Measurements from ENCODE around the gene AMN.
A peak's percentile ranks its signal among the peaks of the same experiment; 100 is the strongest.

Gene AMN

GRCh38 chr14:102911991-102912761, 10.3 kb upstream of the AMN start:
- Mint-ChIP-seq H3K4me1 (ENCODE audit: low read depth in 2 of 2) (no peaks in the 10 kb centered on the region), H3K9me3 (no peaks in the 10 kb centered on the region), H3K4me3 (no peak overlapping the region), H3K27me3 (no peaks in the 10 kb centered on the region), H3K36me3 (ENCODE audit: insufficient read depth) (peaks cover 10% of the 10 kb centered on the region), H3K27ac (no peak overlapping the region)
- DNase-seq: no peak
- ATAC-seq (replicated peaks): no peak

- H3K27ac Mint-ChIP-seq: peak overlapping the region; percentile 26 to 52
- H3K9me3 Mint-ChIP-seq: no peaks in the 10 kb centered on the region
- peaks cover 7% of the 10 kb centered on the region for H3K36me3 Mint-ChIP-seq (ENCODE audit: insufficient read depth)
- H3K27me3 Mint-ChIP-seq: no peaks in the 10 kb centered on the region
- no peak overlapping the region for H3K4me3 Mint-ChIP-seq
- H3K4me1 Mint-ChIP-seq (ENCODE audit: low read depth in 2 of 2): no peaks in the 10 kb centered on the region
- ATAC-seq (replicated peaks) (no peak), DNase-seq (no peak)
These were observed 8.9 kb upstream of the AMN start for GRCh38 chr14:102913341-102914211.

- no peak overlapping the region for H3K4me3 Mint-ChIP-seq
- H3K36me3 Mint-ChIP-seq (ENCODE audit: insufficient read depth): peaks cover 7% of the 10 kb centered on the region
- no peaks in the 10 kb centered on the region for H3K4me1 Mint-ChIP-seq (ENCODE audit: low read depth in 2 of 2)
- no peaks in the 10 kb centered on the region for H3K9me3 Mint-ChIP-seq
- DNase-seq: no peak
- no peak overlapping the region for H3K27ac Mint-ChIP-seq
- H3K27me3 Mint-ChIP-seq: no peaks in the 10 kb centered on the region
- no peak for ATAC-seq (replicated peaks)
These were observed 7.8 kb upstream of the AMN start for GRCh38 chr14:102914474-102915291.

- no peak overlapping the region for H3K4me3 Mint-ChIP-seq
- ATAC-seq (replicated peaks): no peak
- H3K27ac Mint-ChIP-seq: no peak overlapping the region
These were observed 7.0 kb upstream of the AMN start for GRCh38 chr14:102915292-102916110.

GRCh38 chr14:102916347-102917055, 6.0 kb upstream of the AMN start:
- no peaks in the 10 kb centered on the region for H3K36me3 Mint-ChIP-seq (ENCODE audit: insufficient read depth)
- H3K9me3 Mint-ChIP-seq: no peaks in the 10 kb centered on the region
- no peaks in the 10 kb centered on the region for H3K4me1 Mint-ChIP-seq (ENCODE audit: low read depth in 2 of 2)
- ATAC-seq (replicated peaks) (no peak), DNase-seq (no peak)
- no peaks in the 10 kb centered on the region for H3K27me3 Mint-ChIP-seq
- H3K4me3 Mint-ChIP-seq: no peak overlapping the region
- H3K27ac Mint-ChIP-seq: no peak overlapping the region

More at GRCh38 chr14:102915292-102916110, 7.0 kb upstream of the AMN start:
- Mint-ChIP-seq H3K36me3 (ENCODE audit: insufficient read depth) (peaks cover under 1% of the 10 kb centered on the region), H3K4me1 (ENCODE audit: low read depth in 2 of 2) (no peaks in the 10 kb centered on the region), H3K9me3 (no peaks in the 10 kb centered on the region), H3K27me3 (no peaks in the 10 kb centered on the region)
- no peak for DNase-seq

- Mint-ChIP-seq H3K9me3 (no peaks in the 10 kb centered on the region), H3K27me3 (no peaks in the 10 kb centered on the region), H3K4me3 (no peak overlapping the region), H3K4me1 (ENCODE audit: low read depth in 2 of 2) (no peaks in the 10 kb centered on the region), H3K36me3 (ENCODE audit: insufficient read depth) (no peaks in the 10 kb centered on the region), H3K27ac (peak overlapping the region in 1 of 2 donors; percentile 49)
- DNase-seq (no peak), ATAC-seq (replicated peaks) (peak; percentile 38)
These were observed 5.4 kb upstream of the AMN start for GRCh38 chr14:102917056-102917385.

GRCh38 chr14:102917469-102918211, 4.8 kb upstream of the AMN start:
- Mint-ChIP-seq H3K9me3 (no peaks in the 10 kb centered on the region), H3K36me3 (ENCODE audit: insufficient read depth) (no peaks in the 10 kb centered on the region), H3K4me1 (ENCODE audit: low read depth in 2 of 2) (no peaks in the 10 kb centered on the region), H3K27me3 (no peaks in the 10 kb centered on the region), H3K27ac (peak overlapping the region in 1 of 2 donors; percentile 49), H3K4me3 (no peak overlapping the region)
- peak; percentile 52 to 61 (median 59) for DNase-seq
- peak; percentile 59 for ATAC-seq (replicated peaks)

- Mint-ChIP-seq H3K27me3 (no peaks in the 10 kb centered on the region), H3K27ac (no peak overlapping the region), H3K4me3 (no peak overlapping the region), H3K4me1 (ENCODE audit: low read depth in 2 of 2) (peaks cover 0 to 2% of the 10 kb centered on the region in 2 donors), H3K9me3 (no peaks in the 10 kb centered on the region), H3K36me3 (ENCODE audit: insufficient read depth) (no peaks in the 10 kb centered on the region)
- DNase-seq: no peak
- ATAC-seq (replicated peaks): no peak
These were observed 4.0 kb upstream of the AMN start for GRCh38 chr14:102918438-102918837.

- H3K27ac Mint-ChIP-seq: no peak overlapping the region
- no peak overlapping the region for H3K4me3 Mint-ChIP-seq
- H3K27me3 Mint-ChIP-seq: peaks cover under 1 to 4% of the 10 kb centered on the region in 2 donors
- H3K9me3 Mint-ChIP-seq: no peaks in the 10 kb centered on the region
- H3K36me3 Mint-ChIP-seq (ENCODE audit: insufficient read depth): no peaks in the 10 kb centered on the region
- no peak for ATAC-seq (replicated peaks)
- DNase-seq: no peak
- H3K4me1 Mint-ChIP-seq (ENCODE audit: low read depth in 2 of 2): peaks cover 0 to 6% of the 10 kb centered on the region in 2 donors
These were observed 2.0 kb upstream of the AMN start for GRCh38 chr14:102920273-102920997.

- H3K27me3 Mint-ChIP-seq: peaks cover 5 to 9% of the 10 kb centered on the region in 2 donors
These were observed 1.5 kb upstream of the AMN start for GRCh38 chr14:102920998-102921304.

GRCh38 chr14:102923201-102923924, 900 bp downstream of the AMN start:
- ATAC-seq (replicated peaks): no peak

More at GRCh38 chr14:102920998-102921304, 1.5 kb upstream of the AMN start:
- Mint-ChIP-seq H3K4me3 (no peak overlapping the region), H3K27ac (no peak overlapping the region), H3K9me3 (no peaks in the 10 kb centered on the region), H3K36me3 (ENCODE audit: insufficient read depth) (no peaks in the 10 kb centered on the region), H3K4me1 (ENCODE audit: low read depth in 2 of 2) (peaks cover 0 to 8% of the 10 kb centered on the region in 2 donors)
- DNase-seq (no peak), ATAC-seq (replicated peaks) (no peak)

More at GRCh38 chr14:102923201-102923924, 900 bp downstream of the AMN start:
- peak overlapping the region in 1 of 2 donors; percentile 11 for H3K27ac Mint-ChIP-seq
- no peak for DNase-seq
- H3K36me3 Mint-ChIP-seq (ENCODE audit: insufficient read depth): peaks cover 3% of the 10 kb centered on the region
- H3K27me3 Mint-ChIP-seq: peaks cover 18 to 22% of the 10 kb centered on the region in 2 donors
- H3K9me3 Mint-ChIP-seq: no peaks in the 10 kb centered on the region
- peaks cover 0 to 9% of the 10 kb centered on the region in 2 donors for H3K4me1 Mint-ChIP-seq (ENCODE audit: low read depth in 2 of 2)
- H3K4me3 Mint-ChIP-seq: peak overlapping the region; percentile 50 to 62

Data from effector memory CD8-positive, alpha-beta T cell (primary cell).